Measurements from ENCODE around the gene CGB5.
"Not testable (repeated sequence)": the region's sequence is repeated elsewhere in the genome, so short reads cannot be mapped to it uniquely, and the experiment has no call there.

The CGB5 gene

DNA sequence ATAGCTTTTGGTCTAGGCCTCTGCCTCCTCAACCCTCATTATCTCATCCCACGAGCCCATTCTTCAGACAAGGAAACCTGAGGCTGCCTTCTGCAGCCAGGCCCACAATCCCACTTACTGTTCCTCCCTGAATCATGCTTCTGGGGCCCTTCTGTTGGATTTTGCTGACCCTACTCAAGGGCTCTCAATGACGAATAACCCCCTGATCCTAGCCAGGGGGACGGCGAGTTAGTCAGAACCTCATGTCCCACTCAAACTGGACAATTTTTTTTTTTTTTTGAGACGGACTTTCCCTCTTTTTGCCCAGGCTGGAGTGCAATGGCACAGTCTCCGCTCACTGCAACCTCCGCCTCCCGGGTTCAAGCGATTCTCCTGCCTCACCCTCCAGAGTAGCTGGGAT, 21.5 kb upstream of the CGB5 start:
- no peak for DNase-seq

DNA sequence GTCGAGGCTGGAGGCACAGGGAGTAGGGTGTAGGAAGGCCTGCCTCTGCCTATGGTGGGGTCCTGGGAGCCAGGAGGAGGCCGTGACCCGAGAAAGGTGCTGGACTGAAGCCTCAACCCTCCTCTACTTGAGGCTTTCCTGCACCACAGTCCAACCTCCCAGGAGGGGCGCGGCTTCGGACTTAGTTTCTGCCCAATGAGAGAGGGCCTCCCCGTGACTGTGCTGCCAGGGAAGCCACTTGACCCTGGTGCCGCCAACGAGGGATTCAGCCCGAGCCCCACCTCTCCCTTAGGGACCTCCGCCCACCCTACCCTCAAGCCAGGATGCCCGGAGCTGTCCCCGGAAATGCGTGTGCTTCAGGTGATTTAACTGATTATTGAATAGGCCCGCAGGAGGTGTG, 19.4 kb upstream of the CGB5 start, which contains the start of gene CGB3:
CGB3 (minus strand) TSS at position 101 of the 400 bp plus-strand sequence. CDS start 362 bp downstream, outside the sequence.
- not testable (repeated sequence) for DNase-seq

DNA sequence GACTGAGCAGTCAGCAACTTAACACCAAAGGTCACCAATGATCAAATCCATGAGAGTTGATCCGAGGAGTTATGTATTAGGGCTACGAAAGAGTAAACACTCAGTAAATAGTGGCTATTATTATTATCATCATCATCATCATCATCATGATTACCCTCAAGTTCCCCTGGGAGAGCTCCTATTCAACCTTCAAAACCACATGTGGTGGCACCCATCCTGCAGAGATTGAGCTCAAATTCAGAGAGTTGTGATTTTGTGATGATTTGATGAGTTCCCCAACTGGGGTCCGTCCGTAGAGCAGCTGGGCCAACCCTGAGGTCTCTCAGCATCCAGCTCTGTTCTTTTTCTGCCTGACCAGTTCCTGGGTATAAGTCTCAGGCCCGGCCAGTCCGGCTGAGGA, 18.6 kb upstream of the CGB5 start:
- DNase-seq = not testable (repeated sequence)

DNA sequence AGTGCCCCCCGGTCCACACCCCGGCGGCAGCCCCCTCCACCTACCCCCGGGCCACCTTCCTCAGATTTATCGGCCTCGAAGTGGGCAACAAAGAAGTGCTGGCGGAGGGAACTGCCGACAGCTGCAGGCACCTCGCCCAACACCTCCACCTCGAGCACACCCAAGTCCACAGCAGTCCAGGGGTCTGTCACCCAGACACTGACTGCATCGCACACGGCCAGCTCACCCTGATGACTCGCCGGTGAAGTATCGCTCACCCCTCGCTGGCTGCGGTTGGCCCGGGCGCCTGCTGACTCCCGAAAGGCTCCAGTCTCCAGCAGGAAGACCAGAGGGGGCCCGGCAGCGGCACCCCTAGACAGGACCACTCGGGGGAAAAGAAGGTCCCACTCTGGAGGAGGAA, 18.0 kb upstream of the CGB5 start:
- not testable (repeated sequence) for DNase-seq

DNA sequence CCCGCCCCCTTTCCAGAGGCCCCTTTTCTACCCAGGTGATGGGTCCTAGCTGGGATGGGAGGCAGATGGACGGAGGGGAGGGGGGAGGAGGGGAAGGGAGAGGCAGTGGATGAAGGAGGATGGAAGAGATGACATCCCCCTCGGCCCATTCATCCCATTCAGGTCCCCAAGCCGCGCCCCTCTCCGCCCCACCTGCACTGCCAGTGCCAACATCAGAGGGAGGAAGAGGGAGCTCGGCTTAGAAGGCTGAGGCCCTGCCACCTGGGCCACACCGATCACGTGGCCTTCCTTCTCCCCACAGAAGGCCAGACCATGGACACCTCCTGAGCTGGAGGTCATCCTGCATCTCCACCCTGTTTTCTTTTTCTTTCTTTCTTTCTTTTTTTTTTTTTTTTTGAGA, 15.0 kb upstream of the CGB5 start:
- DNase-seq = not testable (repeated sequence)

DNA sequence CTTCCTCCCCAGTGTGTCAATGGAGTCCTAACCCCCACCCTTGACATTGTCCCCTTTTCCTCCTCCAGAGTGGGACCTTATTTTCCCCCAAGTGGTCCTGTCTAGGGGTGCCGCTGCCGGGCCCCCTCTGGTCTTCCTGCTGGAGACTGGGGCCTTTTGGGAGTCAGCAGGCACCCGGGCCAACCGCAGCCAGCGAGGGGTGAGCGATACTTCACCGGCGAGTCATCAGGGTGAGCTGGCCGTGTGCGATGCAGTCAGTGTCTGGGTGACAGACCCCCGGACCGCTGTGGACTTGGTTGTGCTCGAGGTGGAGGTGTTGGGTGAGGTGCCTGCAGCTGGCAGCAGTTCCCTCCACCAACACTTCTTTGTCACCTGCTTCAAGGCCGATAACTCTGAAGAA, 13.9 kb upstream of the CGB5 start:
- not testable (repeated sequence) for DNase-seq

DNA sequence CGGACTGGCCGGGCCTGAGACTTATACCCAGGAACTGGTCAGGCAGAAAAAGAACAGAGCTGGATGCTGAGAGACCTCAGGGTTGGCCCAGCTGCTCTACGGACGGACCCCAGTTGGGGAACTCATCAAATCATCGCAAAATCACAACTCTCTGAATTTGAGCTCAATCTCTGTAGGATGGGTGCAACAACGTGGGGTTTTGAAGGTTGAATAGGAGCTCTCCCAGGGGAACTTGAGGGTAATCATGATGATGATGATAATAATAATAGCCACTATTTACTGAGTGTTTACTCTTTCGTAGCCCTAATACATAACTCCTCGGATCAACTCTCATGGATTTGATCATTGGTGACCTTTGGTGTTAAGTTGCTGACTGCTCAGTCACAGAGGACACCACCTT, 13.3 kb upstream of the CGB5 start:
- DNase-seq = not testable (repeated sequence)

DNA sequence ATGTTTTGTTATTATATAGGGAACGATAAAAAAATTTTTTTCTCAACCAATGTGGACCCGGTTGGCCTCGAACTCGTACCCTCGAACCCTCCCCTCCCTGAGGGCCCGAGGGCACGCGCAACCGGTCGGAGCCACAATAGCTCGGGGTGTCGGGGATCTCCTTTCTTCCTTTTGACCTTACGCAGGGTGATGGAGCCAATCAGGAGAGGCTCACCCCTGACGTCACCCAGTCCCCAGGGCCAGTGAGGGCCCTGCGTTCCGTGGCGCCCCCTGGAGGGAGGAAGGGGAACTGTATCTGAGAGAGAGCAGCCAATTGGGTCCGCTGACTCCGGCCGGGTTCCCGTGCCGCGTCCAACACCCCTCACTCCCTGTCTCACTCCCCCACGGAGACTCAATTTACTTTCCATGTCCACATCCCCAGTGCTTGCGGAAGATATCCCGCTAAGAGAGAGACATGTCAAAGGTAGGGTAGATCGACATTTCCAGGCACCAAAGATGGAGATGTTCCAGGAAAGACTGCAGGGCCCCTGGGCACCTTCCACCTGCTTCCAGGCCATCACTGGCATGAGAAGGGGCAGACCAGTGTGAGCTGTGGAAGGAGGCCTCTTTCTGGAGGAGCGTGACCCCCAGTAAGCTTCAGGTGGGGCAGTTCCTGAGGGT, 11.9 kb upstream of the CGB5 start, which contains the start of gene CGB2:
CGB2 (plus strand) TSS at position 249 of the 660 bp plus-strand sequence; CDS start at position 455, 206 bp downstream.
- DNase-seq = peak; percentile 88

DNA sequence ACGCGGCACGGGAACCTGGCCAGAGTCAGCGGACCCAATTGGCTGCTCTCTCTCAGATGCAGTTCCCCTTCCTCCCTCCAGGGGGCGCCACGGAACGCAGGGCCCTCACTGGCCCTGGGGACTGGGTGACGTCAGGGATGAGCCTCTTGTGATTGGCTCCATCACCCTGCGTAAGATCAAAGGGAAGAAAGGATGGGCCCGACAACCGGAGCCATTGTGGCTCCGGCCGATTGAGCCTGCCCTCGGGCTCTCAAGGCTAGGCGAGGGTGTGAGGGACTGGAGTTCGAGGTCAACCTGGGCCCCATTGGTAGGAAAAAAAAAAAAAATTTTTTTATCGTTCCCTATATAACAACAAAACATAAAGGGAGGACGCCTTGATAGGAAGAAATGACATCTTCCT, 6.8 kb upstream of the CGB5 start, which contains the start of gene CGB1:
CGB1 (minus strand) TSS at position 81 of the 400 bp plus-strand sequence. CDS start 184 bp downstream, outside the sequence.
- DNase-seq = peak; percentile 82

DNA sequence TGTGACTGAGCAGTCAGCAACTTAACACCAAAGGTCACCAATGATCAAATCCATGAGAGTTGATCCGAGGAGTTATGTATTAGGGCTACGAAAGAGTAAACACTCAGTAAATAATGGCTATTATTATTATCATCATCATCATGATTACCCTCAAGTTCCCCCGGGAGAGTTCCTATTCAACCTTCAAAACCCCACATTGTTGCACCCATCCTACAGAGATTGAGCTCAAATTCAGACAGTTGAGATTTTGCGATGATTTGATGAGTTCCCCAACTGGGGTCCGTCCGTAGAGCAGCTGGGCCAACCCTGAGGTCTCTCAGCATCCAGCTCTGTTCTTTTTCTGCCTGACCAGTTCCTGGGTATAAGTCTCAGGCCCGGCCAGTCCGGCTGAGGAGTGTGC, 5.5 kb upstream of the CGB5 start:
- not testable (repeated sequence) for DNase-seq

DNA sequence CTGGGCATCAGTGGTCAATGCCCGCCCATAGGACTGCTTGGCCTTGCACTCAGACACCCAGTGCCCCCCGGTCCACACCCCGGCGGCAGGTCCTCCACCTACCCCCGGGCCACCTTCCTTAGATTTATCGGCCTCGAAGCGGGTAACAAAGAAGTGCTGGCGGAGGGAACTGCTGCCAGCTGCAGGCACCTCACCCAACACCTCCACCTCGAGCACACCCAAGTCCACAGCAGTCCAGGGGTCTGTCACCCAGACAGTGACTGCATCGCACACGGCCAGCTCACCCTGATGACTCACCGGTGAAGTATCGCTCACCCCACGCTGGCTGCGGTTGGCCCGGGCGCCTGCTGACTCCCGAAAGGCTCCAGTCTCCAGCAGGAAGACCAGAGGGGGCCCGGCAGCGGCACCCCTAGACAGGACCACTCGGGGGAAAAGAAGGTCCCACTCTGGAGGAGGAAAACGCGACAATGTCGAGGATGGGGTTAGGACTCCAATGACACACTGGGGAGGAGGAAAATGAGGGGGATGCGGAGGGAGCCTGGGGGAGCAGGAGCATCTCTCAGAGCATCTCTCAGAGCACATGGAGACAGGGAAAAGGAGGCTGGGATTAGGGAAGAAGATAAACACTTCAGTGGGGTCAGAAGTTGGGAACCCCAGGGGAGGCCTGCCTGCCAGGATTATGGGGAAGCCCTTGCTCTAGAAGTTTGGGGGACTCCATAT, 4.9 kb upstream of the CGB5 start:
- not testable (repeated sequence) for DNase-seq

DNA sequence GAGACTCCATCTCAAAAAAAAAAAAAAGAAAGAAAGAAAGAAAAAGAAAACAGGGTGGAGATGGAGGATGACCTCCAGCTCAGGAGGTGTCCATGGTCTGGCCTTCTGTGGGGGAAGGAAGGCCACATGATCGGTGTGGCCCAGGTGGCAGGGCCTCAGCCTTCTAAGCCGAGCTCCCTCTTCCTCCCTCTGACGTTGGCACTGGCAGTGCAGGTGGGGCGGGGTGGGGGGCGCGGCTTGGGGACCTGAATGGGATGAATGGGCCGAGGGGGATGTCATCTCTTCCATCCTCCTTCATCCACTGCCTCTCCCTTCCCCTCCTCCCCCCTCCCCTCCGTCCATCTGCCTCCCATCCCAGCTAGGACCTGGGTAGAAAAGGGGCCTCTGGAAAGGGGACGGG, 3.9 kb upstream of the CGB5 start:
- DNase-seq = not testable (repeated sequence)

DNA sequence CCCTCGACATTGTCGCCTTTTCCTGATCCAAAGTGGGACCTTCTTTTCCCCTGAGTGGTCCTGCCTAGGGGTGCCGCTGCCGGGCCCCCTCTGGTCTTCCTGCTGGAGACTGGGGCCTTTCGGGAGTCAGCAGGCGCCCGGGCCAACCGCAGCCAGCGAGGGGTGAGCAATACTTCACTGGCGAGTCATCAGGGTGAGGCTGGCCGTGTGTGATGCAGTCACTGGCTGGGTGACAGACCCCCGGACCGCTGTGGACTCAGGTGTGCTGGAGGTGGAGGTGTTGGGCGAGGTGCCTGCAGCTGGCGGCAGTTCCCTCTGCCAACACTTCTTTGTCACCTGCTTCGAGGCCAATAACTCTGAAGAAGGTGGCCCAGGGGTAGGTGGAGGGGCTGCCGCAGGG, 1.5 kb upstream of the CGB5 start:
- DNase-seq = no peak

DNA sequence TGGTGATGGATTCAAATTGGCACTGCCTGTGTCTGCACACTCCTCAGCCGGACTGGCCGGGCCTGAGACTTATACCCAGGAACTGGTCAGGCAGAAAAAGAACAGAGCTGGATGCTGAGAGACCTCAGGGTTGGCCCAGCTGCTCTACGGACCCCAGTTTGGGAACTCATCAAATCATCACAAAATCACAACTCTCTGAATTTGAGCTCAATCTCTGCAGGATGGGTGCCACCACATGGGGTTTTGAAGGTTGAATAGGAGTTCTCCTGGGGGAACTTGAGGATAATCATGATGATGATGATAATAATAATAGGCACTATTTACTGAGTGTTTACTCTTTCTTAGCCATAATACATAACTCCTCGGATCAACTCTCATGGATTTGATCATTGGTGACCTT, 982 bp upstream of the CGB5 start:
- not testable (repeated sequence) for DNase-seq

DNA sequence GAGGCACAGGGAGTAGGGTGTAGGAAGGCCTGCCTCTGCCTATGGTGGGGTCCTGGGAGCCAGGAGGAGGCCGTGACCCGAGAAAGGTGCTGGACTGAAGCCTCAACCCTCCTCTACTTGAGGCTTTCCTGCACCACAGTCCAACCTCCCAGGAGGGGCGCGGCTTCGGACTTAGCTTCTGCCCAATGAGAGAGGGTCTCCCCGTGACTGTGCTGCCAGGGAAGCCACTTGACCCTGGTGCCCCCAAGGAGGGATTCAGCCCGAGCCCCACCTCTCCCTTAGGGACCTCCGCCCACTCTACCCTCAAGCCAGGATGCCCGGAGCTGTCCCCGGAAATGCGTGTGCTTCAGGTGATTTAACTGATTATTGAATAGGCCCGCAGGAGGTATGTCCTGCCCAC, 5.4 kb downstream of the CGB5 start, which contains the start of gene CGB8:
CGB8 (minus strand) TSS at position 101 of the 400 bp plus-strand sequence. CDS start 372 bp downstream, outside the sequence.
- DNase-seq = not testable (repeated sequence)

DNA sequence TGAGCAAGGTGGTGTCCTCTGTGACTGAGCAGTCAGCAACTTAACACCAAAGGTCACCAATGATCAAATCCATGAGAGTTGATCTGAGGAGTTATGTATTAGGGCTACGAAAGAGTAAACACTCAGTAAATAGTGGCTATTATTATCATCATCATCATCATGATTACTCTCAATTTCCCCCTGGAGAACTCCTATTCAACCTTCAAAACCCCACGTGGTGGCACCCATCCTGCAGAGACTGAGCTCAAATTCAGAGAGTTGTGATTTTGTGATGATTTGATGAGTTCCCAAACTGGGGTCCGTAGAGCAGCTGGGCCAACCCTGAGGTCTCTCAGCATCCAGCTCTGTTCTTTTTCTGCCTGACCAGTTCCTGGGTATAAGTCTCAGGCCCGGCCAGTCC, 6.2 kb downstream of the CGB5 start:
- not testable (repeated sequence) for DNase-seq

DNA sequence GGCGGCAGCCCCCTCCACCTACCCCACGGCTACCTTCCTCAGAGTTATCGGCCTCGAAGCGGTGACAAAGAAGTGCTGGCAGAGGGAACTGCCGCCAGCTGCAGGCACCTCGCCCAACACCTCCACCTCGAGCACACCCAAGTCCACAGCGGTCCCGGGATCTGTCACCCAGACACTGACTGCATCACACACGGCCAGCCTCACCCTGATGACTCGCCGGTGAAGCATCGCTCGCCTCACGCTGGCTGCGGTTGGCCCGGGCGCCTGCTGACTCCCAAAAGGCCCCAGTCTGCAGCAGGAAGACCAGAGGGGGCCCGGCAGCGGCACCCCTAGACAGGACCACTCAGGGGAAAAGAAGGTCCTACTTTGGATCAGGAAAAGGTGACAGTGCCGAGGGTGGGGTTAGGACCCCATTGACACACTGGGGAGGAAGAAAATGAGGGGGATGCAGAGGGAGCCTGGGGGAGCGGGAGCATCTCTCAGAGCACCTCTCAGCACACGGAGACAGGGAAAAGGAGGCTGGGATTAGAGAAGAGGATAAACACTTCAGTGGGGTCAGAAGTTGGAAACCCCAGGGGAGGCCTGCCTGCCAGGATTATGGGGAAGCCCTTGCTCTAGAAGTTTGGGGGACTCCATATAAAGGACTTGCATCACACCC, 6.9 kb downstream of the CGB5 start:
- DNase-seq = not testable (repeated sequence)

DNA sequence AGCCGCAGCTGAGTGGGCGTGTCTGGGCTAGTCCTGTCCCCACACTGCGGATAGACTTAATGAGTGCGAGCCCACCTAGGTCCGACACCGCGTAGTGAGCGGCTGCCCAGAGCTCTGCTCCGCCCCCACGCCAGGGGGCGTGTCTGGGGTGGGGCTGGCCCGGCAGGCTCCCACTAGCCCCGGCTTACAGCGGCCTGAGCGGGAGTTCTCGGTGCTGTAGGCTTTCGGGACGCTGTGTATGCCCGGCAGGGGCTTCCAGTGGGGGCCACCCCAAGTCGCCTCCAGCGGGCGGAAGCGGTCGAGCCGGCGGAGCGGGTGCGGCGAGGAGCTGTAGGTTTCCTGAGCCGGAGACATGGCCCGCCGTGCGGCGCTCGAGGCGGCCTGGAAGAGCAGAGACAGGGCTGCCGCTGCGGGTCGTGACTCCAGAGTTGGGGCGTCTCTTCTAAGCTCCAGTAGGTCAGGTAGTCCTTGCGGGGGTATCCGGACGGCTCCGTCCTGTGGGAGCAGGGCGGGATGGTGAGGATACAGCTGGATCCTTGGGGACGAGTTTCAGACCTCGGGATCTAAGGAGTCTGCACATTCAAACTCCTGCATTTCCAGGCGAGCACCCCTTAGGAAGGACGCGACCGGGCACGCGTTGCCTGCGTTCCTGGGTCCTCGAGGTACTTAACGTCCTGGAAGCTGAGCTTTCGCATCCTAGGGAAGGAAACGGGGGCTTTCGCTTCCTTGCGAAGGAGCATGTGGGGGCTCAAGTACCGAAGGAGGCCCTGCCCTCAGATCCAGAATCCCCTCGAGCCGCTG, 12.7 kb downstream of the CGB5 start:
- DNase-seq = peak; percentile 70

DNA sequence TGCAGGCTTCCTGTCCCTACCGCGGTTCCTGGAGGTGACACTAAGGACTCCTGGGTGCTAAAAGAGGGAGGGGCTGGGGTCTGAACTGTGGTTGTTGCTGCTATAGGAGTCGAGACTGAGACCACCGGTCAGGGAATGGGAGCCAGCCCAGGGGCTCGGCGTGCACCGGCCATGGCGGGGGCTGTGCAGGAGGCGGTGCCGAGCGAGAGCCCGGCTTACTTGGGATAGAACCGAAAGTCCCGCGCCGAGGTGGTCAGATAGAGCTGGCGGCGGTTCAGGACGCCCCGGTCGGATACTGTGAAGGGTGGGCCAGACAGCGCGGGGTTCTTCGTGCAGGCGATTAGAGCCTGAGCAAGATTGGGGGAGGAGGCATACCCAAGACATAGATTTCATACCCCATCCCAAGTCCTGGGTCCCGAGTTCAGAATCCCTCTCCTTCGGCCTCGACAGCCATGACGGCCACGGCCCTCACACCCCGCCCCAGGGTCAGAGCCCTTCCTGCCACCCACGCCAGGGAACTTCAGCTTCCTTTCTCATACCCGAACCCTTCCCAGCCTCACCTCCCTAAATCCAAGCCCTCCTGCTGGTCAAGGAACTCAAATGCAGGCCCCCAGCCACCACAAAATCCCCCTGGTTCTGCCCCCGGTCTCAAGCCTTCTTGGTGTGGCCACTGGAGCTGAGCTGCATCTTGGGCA, 13.4 kb downstream of the CGB5 start:
- DNase-seq = not testable (repeated sequence)

DNA sequence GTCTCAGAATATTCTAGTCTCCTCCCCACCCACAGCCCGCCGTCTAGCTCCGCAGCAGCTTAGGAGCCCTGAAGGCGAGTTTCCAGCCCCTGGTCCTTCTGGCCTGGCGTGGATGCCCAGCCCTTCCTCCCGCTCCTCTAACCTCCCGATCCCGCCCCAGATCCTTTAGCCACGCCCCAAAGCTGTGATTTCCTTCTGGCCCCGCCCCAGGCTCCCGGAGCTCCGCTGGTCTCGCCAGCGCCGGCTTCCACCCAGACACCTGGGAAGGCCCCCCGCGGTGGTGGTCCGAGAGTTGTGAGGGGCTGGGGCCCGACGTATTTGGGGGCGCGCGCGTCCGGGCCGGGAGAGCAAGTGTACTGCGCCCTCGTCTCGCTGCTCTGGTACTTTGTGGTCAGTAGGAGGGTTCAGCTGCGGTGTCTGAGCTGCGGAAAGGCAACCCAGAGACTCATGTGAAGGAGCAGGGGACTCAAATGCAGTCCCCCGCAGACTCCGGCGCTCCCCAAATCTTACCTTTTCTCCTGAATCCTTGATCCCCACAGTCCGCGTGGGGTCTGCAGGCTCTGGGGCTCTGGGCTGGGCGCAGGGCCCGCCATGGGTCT, 14.1 kb downstream of the CGB5 start, which contains the start of gene CGB7:
CGB7 (minus strand) TSS at position 114 of the 599 bp plus-strand sequence. CDS start 2,374 bp downstream, outside the sequence.
- DNase-seq = no peak

DNA sequence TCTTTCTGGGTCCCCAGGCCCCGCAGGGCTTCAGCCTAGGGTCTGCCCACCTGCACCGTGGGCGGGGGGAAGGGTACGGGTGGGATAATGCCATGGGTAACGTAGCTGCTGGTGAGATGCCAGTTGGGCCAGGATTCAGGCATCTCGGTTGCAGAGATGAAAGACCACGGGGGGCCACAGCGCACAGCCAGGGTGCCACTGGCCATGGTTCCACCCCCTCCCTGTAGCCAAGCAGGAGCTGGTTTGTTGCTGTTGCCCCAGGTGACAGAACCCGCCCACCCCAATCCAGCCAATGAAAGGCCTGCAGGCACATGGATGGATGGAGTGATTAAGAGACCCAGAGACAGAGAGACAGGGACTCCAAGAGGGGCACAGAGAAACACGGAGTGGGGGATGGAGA, 14.9 kb downstream of the CGB5 start:
- no peak for DNase-seq

Data from OCI-M1 (cell line).